ENCODE results near the gene ZNF593.

ZNF593 gene

DNA sequence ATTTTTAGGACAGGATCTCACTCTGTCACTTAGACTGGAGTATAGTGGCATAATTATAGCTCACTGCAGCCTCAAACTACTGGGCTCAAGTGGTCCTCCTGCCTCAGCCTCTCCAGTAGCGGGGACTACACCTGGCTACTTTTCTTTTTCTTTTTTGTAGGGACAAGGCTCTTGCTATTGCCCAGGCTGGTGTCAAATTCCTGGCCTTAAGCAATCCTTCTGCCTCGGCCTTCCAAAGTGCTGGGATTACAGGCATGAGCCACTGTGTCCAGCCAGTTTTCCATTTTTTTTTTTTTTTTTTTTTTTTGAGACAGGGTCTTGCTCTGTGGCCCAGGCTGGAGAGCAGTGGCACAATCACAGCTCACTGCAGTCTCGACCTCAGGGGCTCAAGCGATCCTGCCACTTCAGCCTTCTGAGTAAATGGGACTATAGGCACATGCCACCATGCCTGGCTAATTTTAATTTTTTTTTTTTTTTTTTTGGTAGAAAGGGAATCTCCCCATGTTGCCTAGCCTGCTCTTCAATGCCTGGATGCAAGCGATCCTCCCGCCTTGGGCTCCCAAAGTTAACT is 43.7 kb downstream of the ZNF593 start:
- DNase-seq: no peak

DNA sequence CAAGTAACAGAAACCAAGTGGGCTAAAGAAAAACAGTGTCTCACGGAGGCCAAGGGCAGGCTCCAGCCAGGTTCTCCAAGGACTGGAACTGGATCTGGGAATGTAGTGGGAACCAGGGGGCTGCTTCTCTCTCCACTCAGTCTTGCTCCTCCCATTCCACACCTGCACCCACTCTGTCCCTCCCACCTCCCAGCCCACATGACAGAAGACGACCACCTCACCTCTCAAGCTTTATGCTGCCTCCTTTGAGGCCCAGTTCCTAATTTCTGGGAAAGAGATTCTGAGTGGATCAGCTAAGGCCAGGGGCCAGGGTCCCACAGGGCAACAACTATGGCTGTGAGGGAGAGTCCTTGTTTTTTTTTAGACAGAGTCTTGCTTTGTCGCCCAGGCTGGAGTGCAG is 45.5 kb downstream of the ZNF593 start:
- no peak for DNase-seq

DNA sequence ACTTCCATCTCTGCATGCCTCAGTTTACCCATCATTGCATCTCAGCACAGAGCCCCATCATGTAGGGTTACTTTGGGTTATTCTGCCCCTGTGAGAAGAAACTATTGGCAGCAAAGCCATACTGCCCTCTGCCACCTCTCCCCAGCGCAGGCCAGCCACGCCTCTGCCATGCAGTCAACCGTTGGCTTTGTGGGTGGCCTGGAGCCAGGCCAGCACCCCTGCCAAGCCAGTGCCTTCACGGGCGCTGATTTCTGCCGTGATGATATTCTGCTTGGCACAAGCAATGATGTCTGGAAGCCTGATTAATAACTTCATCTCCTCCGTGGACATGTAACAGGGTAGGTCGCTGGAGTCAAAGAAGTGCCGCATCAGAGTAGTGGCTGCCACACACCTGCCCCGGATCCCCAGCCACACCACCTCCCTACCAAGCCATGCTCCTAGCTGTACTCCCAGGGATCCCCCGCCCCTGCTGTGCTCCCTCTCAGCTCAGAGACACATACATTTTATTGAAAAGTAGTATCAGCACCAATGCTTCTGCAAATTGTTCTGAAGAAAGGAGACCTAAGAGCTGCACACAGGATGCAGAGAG is 49.3 kb downstream of the ZNF593 start:
- DNase-seq: no peak
